NCI-H446 (cell line): Measurements from ENCODE around the gene SELP.

ENCODE experiments used
- DNase-seq, 2 experiments: peaks; one replicate each; lab custom pipeline; 2025; lab: John Stamatoyannopoulos, UW

The SELP gene

DNA sequence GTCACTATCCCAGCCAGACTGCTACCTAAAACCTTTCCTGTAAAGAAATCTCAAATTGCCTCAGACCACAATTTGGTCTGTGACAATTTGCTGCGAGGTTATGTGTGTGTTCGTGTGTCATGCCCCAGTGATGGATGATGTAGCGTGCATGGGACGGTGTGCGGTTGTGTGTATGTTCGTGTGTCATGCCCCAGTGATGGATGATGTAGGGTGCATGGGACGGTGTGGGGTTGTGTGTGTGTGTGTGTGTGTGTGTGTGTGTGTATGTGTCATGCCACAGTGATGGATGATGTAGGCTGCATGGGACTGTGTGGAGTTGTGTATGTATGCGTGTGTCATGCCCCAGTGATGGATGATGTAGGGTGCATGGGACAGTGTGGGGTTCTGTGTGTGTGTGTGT lies 9.4 kb downstream of the SELP start:
- no peak for DNase-seq

DNA sequence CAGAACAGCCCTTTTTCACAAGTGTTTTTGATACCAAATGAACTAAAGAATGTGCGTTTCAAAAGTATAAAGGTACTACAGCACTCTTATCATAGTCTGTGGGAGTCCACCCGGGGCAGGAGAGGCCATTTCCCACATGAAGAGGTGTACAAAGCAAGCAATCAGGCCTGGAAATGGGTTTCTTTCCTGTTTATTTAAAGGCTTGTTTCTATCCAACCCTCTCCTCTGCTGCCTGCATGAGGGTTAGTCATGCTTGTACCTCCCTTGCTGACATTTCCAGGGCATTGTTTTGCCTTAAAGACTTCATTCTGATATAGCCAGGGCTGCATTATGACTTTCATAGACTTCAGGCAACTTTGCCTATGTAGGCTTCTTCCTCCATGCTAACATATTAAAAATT lies 11.6 kb downstream of the SELP start:
- DNase-seq = no peak

DNA sequence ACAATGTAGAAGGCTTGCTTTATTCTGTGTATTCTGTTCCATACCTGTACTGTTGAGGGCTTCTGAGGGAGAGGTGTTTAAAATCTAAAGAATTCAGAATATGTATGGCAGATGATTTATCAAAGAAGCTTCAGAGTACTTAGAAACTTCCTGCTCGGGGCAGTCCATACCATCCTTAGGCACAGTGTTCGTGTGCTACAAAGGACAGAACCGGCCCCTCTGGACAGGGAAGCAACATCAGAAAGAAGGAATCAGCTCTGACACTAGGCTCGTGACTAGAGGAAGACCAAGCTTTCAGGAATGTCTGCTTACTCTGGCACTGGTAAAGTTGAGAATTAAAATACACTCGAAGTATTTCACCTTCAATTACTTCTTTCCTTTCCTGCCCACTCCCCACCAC lies 14.1 kb downstream of the SELP start:
- DNase-seq = no peak

DNA sequence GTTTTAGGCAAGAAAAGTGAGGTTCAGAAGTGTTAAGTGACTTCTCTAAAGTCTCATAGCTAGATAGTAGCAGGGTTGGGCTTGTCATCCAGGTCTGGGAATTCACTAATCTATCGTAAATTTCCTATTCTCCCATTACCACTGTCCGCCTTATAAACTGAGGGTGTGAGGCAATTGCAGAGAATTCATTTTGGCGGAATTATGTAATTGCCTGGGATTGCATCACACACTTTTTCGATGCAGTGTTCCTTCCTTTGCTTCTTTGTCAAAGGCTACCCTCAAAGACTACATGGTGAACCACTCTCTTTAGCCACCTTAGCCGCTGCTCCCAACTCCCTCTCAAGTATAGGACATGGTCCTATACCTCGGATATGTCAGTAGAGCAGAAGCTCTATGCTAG lies 19.1 kb downstream of the SELP start:
- DNase-seq = no peak

DNA sequence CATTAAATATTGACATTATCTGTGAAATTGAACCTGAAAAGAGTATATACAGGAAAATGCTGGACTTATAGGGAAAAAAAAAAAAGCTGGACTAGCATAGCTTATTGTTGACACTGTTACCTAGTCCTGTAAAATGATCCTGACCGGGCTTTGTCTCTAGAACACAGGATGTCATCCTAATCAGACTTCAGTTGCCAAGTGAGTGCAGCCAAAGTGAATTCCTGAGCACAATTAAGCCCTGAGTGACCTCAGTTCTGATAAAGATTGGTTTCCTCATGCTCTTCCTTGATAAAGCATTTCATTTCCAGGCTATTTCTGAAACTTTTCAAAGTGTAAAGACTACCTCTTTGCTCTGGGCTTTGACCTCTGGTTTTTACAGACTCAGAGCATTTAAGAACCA lies 19.8 kb downstream of the SELP start:
- no peak for DNase-seq

DNA sequence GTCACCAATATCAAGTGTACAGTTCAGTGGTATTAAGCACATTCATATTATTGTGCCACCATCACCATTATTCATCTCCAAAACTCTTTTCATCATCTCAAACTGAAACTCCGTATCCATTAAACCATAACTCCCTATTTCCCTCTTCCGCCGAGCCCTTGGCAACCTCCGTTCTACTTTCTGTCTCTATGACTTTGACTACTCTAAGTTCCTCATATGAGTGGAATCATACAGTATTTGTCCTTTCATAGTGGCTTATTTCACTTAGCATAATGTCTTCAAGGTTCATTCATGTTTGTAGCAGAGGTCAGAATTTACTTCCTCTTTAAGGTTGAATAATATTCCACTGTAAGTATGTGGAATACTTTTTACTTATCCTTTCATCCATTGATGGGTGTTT lies 21.7 kb downstream of the SELP start:
- DNase-seq = no peak

DNA sequence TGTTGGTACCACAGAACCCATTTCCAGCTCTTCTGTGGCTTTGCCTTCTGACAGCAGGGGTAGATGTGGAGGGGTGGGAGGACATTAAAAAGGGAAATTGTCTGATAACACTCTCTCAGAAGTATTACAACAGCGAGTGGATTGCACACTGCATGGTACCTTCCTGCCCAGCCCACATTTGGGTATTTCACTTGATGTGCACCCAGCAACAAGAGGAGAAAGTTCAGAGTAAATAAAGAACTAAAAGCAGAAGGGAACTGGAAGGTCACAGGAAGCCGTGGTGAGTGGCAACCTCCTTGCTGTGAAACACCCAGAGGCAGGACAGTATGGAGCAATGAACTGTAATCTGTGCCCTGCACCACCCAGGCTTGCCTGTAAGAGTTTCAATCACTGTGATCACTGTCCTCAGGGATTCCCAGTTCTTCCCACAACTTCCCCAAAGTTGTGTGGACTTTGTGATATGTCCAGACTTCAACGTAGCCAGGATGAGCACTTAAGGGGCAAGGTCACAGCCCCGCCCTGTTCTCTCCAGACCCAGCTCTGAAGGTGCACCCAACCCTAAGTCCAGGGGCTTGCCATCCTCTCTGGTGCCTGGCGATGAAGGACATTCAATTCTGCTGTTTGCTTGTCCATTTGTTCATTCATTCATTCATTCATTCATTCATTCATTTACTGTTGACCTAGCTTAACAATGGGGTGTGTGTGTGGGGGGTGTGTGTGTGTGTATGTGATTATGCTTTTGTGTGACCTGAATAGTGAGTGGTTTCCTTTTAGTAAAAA lies 25.0 kb downstream of the SELP start:
- DNase-seq = no peak

DNA sequence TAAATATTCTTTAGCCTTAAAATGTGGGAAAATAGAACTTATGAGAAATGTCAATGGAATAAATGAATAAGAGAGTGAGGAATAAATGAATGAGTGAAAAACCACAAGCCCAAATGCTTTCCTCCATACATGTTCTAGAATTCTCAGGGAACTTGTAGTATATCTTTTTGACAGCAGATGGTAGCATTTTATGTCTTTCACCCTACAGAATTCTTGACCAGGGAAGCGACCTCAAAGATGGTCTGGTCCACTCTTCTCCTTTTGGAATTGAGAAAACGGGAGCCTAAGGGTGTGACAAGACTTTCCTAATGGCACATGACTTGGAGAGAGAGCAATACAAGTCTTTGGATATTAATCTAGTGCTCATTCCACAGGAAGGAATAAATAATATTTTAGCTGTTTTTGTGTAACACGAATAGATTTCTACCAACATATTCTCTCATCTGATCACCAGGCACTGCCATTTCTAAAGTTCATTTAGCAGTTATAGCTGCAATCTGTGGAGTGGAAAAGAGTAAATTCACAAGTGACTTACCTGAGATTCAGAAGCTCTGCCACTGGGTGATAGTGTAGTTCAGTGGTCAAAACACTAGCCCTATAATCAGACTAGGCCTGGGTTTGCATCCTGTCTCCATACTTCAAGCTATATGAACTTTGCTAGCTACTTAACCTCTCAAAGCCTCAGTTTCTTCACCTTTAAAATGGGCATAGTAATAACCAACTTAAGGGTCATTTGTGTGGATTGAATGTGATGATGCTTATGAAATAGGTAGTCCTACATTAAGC lies 28.6 kb downstream of the SELP start:
- DNase-seq = peak in 1 of 2 experiments; percentile 19

DNA sequence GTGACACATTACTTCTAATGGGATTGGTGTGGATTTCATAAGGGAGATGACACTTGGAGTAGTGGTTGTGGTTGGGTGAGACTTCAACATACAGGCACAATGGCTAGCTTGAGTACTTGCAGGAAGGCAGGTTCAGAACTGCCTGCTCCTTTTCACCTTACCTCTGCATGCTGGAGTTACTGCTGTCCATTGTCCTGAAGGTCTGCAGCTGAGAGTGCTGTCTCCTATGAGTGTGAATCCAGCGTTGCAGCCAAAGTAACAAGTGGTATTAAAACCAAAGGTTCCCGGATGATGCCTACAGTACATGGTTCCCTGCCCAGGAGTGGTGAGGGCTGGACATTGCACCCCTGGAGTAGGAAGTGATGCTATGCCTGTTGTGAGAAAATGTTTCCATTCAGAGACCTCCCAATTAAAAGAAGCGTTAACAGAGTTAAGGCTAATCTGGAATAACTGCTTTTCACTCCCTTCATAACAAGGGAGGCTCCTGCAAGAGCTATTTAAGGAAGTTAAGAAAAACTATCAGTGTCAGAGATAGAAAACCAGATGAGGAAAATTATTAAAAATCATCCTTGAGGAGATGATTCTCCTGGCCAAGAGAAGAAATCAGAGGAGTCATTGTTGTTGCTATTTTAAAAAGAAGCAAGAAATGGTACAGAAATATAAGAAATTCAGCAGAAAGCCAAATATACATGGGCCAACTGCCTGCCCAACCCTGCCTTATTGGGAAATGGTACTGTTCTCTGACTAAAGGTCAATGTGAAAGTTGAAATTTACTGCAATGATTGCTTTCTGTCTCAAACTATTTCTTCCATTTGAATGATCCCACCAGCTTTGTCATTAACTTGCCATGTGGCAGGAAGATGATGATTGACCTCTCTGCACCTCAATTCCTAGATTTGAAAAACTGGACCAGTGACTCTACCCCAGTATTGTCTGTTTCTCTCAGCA lies 33.9 kb downstream of the SELP start:
- DNase-seq = no peak

DNA sequence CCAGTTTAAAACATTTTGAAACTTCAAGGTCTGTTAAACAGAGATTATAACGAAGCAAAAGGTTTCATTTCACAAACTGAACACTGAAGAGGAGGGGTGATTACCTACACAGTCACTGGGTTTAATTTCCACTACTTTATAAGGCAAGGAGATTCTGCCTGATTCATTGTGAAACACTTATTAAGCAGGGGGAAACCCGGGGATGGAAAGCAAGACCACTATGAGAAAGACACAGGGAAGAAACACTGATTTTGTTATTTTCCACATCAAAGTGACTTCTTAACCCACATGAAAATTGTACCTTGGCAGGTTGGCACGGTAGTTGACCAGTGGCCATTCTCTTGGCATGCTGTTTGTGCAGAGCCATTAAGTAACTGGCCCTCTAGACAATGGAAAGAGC lies 35.5 kb downstream of the SELP start:
- DNase-seq = no peak

DNA sequence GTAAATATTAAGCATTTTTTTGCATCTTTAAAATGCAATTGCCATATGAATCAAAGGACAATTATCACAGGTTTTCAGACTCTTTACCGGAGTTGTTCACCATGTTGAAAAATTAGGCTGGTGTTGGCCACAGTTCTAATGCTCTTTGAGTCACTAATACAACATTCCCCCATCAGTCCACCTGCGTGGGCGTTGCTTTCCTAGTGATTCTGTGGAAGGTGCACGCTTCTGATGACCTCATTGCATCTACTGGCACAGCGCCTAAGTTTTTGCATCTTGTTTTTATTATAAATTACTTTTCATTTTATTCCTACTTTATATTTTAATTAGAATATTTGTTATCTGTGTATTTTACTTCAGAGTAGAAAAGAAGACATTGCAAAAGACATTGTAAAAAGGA lies 39.0 kb downstream of the SELP start:
- no peak for DNase-seq

DNA sequence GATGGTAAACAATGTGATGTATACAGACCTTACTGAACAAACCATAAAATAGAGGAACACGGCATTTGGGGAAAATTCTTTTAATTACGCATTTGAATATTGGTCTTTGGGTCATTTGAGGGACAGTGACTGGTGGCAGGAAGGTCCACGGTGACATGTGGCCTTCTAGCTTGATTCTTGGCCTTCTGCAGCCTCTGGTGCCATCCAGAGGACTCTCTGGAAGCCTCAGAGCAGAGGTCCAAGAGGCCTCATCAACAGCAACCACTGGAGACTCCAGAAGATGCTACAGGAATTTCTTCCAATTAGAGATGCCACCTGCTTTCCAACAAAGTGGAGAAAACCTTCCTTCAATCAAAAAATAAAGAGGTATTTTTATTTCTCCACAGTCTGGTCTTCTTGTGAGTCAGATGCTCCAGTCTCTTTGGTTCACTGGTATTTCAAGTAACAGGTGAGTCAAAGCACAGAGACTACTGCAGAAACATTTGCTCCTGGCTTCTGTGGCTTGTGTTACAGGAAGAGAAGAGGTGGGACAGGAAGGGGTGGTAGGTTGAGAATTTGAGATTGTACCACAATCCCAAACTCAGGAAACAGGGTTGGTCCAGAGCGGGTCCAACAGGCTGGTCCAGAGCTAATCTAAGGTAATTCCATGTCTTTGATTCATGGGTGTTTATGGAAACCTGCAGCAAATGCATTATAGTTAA lies 41.0 kb downstream of the SELP start:
- no peak for DNase-seq

DNA sequence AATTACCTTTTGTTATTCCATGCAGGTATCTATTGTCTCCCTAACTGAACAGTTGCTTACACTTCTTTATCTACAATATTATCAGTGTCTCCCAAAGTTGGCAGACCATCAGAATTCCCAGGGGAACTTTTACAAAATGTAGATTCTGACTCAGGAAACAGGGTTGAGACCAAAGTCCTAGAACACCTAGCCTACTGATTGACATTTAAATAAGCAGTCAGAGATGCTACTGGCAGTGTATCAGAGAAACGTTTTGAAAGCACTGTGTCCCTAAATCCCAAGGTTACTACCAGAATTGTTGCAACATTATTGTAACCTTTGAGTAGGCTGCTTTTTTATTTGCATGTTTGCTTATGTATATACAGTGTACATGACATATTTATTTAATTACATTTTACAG lies 41.8 kb downstream of the SELP start:
- DNase-seq = no peak

DNA sequence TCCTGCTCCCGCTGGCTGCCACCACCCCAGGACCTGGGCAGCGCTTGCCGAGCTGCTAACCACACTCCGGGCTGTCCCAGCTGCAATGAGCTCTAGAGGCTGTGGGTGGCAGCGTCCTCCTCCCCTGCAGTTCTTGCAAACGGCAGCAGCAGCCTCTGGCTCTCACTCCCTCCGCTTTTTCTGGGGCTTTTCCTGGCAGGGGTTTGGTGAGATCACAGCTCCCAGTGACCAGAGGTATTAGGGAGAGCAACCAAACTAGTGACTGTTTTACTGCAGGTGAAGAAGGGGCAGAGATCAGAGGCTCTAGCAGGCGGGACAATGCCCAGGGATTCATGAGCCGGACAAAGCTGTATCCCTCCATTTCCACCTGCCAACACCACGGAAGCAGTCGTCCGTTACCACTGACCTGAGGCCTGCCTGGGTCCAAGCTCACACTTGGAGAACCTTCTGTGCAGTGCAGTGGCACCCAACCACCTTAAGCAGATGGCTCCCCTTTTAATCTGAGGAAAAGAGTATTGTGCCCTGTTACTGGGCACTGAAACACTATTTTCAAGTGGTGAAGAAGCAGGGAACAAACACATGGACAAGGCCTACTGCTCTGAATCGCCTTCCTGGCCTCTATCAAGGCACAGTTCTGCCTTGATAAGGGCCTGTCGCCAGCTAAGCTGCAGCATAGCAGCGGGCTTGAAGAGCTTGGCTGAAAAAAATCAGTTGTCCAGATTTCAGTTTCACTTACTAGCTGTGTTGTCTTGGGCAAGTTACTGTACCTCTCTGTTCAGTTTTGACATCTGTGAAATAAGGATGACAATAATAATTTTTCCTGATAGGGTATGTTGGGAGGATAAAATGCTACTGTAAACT lies 43.3 kb downstream of the SELP start, which contains the start of gene F5:
F5 (minus strand) TSS at position 87 of the 861 bp plus-strand sequence. CDS start 95 bp downstream, outside the sequence.
- DNase-seq = peak; percentile 10 to 44

DNA sequence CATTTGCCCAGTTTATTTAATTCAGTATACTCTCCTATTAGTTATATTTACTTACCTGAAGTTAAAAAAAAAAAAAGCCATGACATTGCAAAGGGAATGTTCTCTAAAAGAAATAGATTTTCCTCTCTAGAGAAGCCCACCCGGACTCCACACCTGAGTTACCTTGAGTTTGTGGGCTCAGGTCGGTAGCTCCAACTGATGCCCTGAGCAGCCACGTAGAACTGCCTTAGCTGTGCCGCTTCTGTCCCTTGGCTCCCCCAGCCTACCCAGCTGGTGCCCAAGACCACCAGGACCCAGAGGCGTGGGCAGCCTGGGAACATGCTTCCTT lies 43.9 kb downstream of the SELP start:
- no peak for DNase-seq

DNA sequence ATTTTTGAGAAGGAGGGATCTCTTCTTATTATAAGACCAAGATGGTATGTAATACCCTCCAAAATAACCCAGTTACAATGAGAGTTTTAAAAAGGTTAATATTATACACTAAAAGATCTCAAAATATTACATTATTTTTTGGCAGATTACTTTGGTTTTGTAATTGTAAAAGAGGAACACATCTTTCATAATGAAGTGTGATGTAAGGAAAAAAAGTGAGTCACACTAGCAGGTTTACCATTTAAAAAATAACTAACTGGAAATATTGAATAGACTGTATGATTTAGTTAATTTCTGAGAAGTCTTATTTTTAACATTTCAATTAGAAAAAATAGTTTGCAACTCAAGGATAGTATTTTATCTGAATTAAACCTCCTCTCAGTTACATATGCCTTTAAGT lies 44.7 kb downstream of the SELP start:
- no peak for DNase-seq

DNA sequence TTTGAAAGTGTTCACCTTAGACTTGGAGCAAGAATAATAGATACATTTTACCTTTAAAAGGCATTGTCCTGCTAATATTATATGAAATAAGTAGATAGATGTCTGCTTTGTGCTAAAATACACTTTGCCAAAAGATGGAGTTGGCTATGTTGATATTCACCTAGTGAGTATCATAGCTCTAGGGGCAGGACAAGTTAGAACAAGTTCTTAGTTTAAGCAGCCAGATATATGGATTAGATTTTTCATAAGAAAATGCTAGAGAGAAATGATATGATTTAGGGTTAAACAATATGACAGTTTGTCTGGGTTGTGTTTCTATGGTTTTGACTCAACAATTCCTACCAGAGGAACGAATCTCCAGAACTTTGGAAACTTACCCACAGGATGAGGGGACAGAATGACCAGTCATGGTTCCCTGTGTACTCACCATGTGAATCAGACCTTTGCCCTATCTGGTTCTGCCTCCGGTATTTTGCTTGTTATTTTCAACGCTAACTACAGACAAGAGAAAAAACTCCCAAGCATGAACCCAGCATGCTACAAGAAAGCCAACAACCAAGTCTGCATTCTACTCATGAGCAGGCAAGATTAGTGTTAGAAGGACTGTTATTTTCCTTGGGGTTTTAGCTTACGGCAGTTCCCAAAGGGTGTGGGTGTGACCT lies 45.3 kb downstream of the SELP start:
- DNase-seq = no peak

DNA sequence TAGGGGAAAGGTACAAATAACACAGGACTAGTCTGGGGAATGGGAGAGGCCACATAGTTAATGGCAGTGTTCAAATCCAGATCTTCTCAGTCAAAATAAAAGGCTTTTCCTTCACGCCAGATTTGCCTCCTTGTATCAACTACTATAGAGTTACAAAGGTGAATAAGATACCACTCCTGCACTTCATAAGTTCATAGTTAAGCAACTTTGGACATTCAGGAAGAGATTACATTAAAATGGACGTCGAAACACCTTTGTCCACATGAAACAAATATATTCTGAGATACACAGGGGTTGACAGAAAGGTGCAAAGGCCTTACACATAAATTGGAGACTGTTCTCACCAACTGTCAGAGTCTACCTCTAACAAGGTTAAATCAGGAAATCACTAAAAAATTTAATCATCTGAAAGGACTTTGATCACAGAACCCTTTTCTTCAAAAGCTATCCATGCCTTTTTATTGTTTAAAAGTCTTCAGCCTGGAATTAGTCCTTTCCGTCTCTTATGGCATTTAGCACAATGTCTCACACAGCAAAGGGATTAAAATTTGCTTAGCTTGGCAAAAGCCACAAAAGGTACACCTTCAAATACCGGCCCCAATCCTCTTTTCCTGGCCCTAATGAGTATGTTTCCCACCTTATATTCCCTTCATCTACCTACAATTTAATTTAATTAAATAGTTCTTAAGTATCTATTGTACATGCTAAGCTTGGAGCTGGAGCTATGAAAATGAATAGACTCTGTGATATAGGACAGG lies 51.8 kb downstream of the SELP start:
- DNase-seq = no peak

DNA sequence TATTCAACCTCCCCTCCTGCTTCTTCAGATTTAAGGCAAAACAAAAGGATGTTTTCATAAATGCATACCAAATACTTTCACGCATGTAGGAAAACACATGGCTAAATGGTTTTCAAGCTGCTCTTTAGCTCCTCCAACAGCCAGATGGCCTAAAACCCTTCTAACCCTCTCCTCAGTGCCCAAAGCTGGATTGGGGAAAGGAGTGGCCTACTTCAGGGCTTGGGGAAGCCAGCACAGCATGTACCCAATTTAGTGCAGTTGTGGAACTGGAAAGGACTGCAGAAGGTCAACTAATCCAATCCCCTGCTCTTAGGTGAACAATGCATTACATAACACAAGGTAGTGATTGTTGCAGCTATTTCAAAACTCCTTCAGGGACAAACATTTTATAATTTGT lies 53.0 kb downstream of the SELP start:
- DNase-seq = peak; percentile 72 to 80
